GM12878 (cell line): Measurements from ENCODE around the gene NAALADL1. TPM values are rescaled to one million over a fixed set of nuclear protein-coding genes. Genes with fewer than 3 reads are reported as not detected.

Experiments
- ASH2L ChIP-seq: fragments of 300-600, 200-600 bp; sonication (generic); IDR thresholded peaks from 2 replicates; pipeline ENCODE4 v1.6.1; 2017; ENCODE audit warnings: low read depth, mild to moderate bottlenecking, borderline replicate concordance
- BMI1 ChIP-seq: fragments of 450-650 bp; IDR thresholded peaks from 2 replicates; pipeline ENCODE4 v1.6.1; 2016; ENCODE audit warnings: mild to moderate bottlenecking, moderate library complexity, borderline replicate concordance
- CHD1 ChIP-seq: IDR thresholded peaks from 2 replicates; pipeline ENCODE4 v1.6.1; 2012; ENCODE audit warnings: low read depth, low read length, improper control_type of control experiment
- FOS ChIP-seq: IDR thresholded peaks from 3 replicates; pipeline ENCODE4 v1.6.1; 2011; ENCODE audit warnings: borderline replicate concordance; ENCODE audit not compliant: insufficient read length; ENCODE audit errors: extremely low read depth
- FOXK2 ChIP-seq: fragments of 450-650 bp; IDR thresholded peaks from 2 replicates; pipeline ENCODE4 v1.6.1; 2017; ENCODE audit warnings: mild to moderate bottlenecking, moderate library complexity
- GABPA ChIP-seq: IDR thresholded peaks from 2 replicates; pipeline ENCODE4 v1.6.1; 2014; ENCODE audit warnings: antibody characterized with exemption, low read depth, mild to moderate bottlenecking, inconsistent platforms
- HSF1 ChIP-seq: fragments of 150-350 bp; IDR thresholded peaks from 2 replicates; pipeline ENCODE4 v1.6.1; 2014; ENCODE audit warnings: mild to moderate bottlenecking, low read depth, low read length
- IKZF2 ChIP-seq, 2 experiments: fragments of 450-650 bp; IDR thresholded peaks; 2 replicates each; pipeline ENCODE4 v1.6.1; 2017; ENCODE audit warnings: mild to moderate bottlenecking in 2 of 2, moderate library complexity in 2 of 2
- IRF5 ChIP-seq: fragments of 450-650 bp; IDR thresholded peaks from 2 replicates; pipeline ENCODE4 v1.6.1; 2017; ENCODE audit warnings: borderline replicate concordance
- JUNB ChIP-seq: IDR thresholded peaks from 2 replicates; pipeline ENCODE4 v1.6.1; 2016; ENCODE audit warnings: antibody characterized with exemption, mild to moderate bottlenecking
- KDM1A ChIP-seq: fragments of 200-600 bp; sonication (generic); IDR thresholded peaks from 2 replicates; pipeline ENCODE4 v1.6.1; 2016; ENCODE audit warnings: borderline replicate concordance
- NFIC ChIP-seq: IDR thresholded peaks from 2 replicates; pipeline ENCODE4 v1.6.1; 2012; ENCODE audit warnings: low read depth, mild to moderate bottlenecking, inconsistent platforms, low read length, moderate library complexity
- NR2F1 ChIP-seq: fragments of 450-650 bp; conservative IDR thresholded peaks from 2 replicates; pipeline ENCODE4 v1.6.1; 2017; ENCODE audit warnings: mild to moderate bottlenecking
- RFX5 ChIP-seq: IDR thresholded peaks from 2 replicates; pipeline ENCODE4 v1.6.1; 2011; ENCODE audit warnings: low read depth, low read length, improper control_type of control experiment
- SMARCA5 ChIP-seq: fragments of 450-650 bp; IDR thresholded peaks from 2 replicates; pipeline ENCODE4 v1.6.1; 2017; ENCODE audit warnings: mild to moderate bottlenecking
- SMC3 ChIP-seq: IDR thresholded peaks from 2 replicates; pipeline ENCODE4 v1.6.1; 2011; ENCODE audit warnings: low read length, improper control_type of control experiment, borderline replicate concordance
- STAT3 ChIP-seq: IDR thresholded peaks from 2 replicates; pipeline ENCODE4 v1.6.1; 2011; ENCODE audit warnings: low read depth, low read length, improper control_type of control experiment
- SUZ12 ChIP-seq: fragments of 200-600 bp; sonication (generic); IDR thresholded peaks from one replicate; pipeline ENCODE4 v1.6.1; 2018; ENCODE audit warnings: antibody characterized with exemption, mild to moderate bottlenecking; ENCODE audit not compliant: unreplicated experiment
- TAF1 ChIP-seq: IDR thresholded peaks from 2 replicates; pipeline ENCODE4 v1.6.1; 2011; ENCODE audit warnings: mild to moderate bottlenecking, low read depth, low read length, borderline replicate concordance
- TCF7 ChIP-seq: IDR thresholded peaks from 2 replicates; pipeline ENCODE4 v1.6.1; 2014; ENCODE audit warnings: antibody characterized with exemption, borderline replicate concordance
- USF2 ChIP-seq: IDR thresholded peaks from 2 replicates; pipeline ENCODE4 v1.6.1; 2011; ENCODE audit warnings: low read depth, low read length, improper control_type of control experiment, borderline replicate concordance
- ZBTB11 ChIP-seq: fragments of 450-650 bp; formaldehyde crosslinking; IDR thresholded peaks from 2 replicates; pipeline ENCODE4 v1.5.0; 2022; ENCODE audit warnings: mild to moderate bottlenecking, missing genetic modification characterization
- ZNF24 ChIP-seq: fragments of 450-650 bp; IDR thresholded peaks from 2 replicates; pipeline ENCODE4 v1.6.1; 2017; ENCODE audit warnings: antibody characterized with exemption, mild to moderate bottlenecking
- polyA plus RNA-seq, 11 experiments: library from polyadenylated mRNA; depleted of rRNA in 4 of 11; unstranded in 6 of 11; stranded (reverse) in 5 of 11; fragments of >200 nt; fragmentation: Nextera tagmentation in 4 of 11; fragmentation: Illumina TruSeq in 1 of 11; extraction: Ambion mirVana in 4 of 11; extraction: Trizol in 1 of 11; gene quantifications; 1 replicate in 1 of 11; 2 replicates in 10 of 11; pipeline versions ENCODE4 v1.2.1 to v1.2.3, GENCODE V29; 2011 to 2016; ENCODE audit warnings: inconsistent platforms in 2 of 11, missing spikeins in 2 of 11, low read depth in 1 of 11
- total RNA-seq, 4 experiments: library from RNA; depleted of rRNA in 3 of 4; stranded (reverse); fragments of >200 nt in 3 of 4; fragmentation: Illumina TruSeq in 1 of 4; extraction: Trizol in 1 of 4; gene quantifications; 2 replicates each; pipeline versions ENCODE4 v1.2.1 to v1.2.3, GENCODE V29; 2013 to 2021
- TF ChIP-seq, protein P1 (sequence below): IDR thresholded peaks from 2 replicates; pipeline ENCODE4 v1.6.1; 2011; ENCODE audit warnings: borderline replicate concordance, low read depth, mild to moderate bottlenecking, moderate library complexity, mixed read lengths, low read length; ENCODE audit not compliant: insufficient read depth; ENCODE audit errors: extremely low read length
- TF ChIP-seq, protein P2 (sequence below): IDR thresholded peaks from 2 replicates; pipeline ENCODE4 v1.6.1; 2011; ENCODE audit warnings: low read depth, mild to moderate bottlenecking, low read length, moderate library complexity, borderline replicate concordance; ENCODE audit errors: extremely low read depth

The NAALADL1 gene
- total and polyA plus RNA-seq, 10 of the 15 experiments (the other 5 are each of a cell fraction or from before 2014, with no cell fraction given), result 0.77 to 5.5 (median 1.5) TPM

GRCh38 chr11:65067446-65067845, 9.1 kb upstream of the NAALADL1 start (continued):
- TF ChIP-seq, protein P1, sequence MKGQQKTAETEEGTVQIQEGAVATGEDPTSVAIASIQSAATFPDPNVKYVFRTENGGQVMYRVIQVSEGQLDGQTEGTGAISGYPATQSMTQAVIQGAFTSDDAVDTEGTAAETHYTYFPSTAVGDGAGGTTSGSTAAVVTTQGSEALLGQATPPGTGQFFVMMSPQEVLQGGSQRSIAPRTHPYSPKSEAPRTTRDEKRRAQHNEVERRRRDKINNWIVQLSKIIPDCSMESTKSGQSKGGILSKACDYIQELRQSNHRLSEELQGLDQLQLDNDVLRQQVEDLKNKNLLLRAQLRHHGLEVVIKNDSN, result no peak
- TF ChIP-seq, protein P2, sequence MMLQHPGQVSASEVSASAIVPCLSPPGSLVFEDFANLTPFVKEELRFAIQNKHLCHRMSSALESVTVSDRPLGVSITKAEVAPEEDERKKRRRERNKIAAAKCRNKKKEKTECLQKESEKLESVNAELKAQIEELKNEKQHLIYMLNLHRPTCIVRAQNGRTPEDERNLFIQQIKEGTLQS, result no peak
- no peak for TF ChIP-seq BMI1
- TF ChIP-seq IKZF2 (IDR thresholded peaks at IDR 0.05), result peak; percentile 12 to 39; a peak in 1 of 4 replicates
- TF ChIP-seq GABPA, result no peak
- TF ChIP-seq ZBTB11 (CRISPR knock-in tag), result no peak
- TF ChIP-seq TAF1, result no peak
- TF ChIP-seq FOXK2, result no peak
- TF ChIP-seq FOS, result no peak
- no peak for TF ChIP-seq SUZ12
- TF ChIP-seq NFIC, result no peak
- TF ChIP-seq KDM1A, result no peak
- no peak for TF ChIP-seq STAT3
- TF ChIP-seq SMARCA5, result no peak
- no peak for TF ChIP-seq ZNF24
- no peak for TF ChIP-seq CHD1
- TF ChIP-seq RFX5, result no peak
- TF ChIP-seq TCF7, result no peak
- TF ChIP-seq JUNB, result peak; percentile 80
- TF ChIP-seq USF2, result no peak; the same call in 1 of the 2 replicates
- no peak for TF ChIP-seq ASH2L
- no peak for TF ChIP-seq SMC3
- no peak for TF ChIP-seq HSF1
- no peak for TF ChIP-seq IRF5
- TF ChIP-seq NR2F1, result peak; percentile 53; the same call in 1 of the 2 replicates
